ENCODE results near the gene UPF1. TPM values are rescaled to one million over a fixed set of nuclear protein-coding genes. Genes with fewer than 3 reads are reported as not detected.

UPF1 gene
- total and polyA plus RNA-seq, 2 of the 13 experiments (the other 11 are each of a cell fraction or from before 2014, with no cell fraction given): 16.9 to 41.8 TPM

DNA sequence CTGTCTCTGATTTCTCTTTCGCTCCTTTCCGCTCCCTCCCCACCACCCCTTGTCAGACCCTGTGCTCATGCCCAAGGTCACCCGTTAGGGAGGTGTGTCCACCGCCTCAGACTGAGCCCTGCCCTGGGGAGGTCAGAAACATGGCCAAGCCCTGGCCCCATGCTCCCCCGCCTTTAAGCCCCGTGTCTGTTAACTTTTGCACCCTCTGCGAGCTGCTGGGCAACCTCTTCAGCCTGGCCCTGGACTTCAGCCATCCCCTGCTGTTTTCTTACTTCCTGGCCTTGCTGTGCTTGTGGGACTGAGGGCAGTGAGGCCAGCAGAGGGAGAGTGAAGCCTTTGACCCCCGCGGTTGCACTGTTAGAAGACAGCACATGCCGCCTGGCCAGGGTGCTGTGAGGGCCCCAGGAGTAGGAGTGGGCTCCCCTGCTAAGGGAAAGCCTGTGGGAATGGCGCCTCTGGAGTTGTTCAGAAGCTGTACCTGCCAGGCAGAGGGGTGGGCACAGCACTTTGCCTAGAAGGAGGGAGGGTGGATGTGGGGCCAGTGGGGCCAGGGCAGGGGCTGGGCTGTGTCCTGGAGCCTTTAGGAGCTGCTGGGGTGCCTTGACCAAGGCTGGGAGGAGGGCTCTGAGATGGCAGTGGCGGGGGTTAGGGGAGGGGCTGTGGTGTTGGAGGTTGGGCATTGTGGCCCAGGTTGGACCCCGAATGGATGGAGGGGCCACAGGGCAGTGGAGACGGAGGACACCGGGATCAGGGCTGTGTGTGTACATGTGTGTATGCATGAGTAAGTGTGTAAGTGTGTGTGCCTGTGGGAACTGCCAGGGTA lies 7.9 kb downstream of the UPF1 start (continued):
- TF ChIP-seq ATF4 (CRISPR knock-in tag; IDR thresholded peaks at IDR 0.05) (no peak), FOXK1 (CRISPR knock-in tag; IDR thresholded peaks at IDR 0.05; ENCODE audit: borderline replicate concordance, low read depth) (peak; percentile 70; the same call in 1 of the 2 replicates), CBX5 (CRISPR knock-in tag; IDR thresholded peaks at IDR 0.05; ENCODE audit: borderline replicate concordance) (peak; percentile 80; the same call in 1 of the 2 replicates), THAP8 (CRISPR knock-in tag; IDR thresholded peaks at IDR 0.05; ENCODE audit: borderline replicate concordance) (no peak), FOXM1 (CRISPR knock-in tag; IDR thresholded peaks at IDR 0.05) (no peak), ZNF317 (CRISPR knock-in tag; IDR thresholded peaks at IDR 0.05) (0 out of 2 replicates have a peak, but pooled peaks have one; percentile 66), RAD21 (CRISPR knock-in tag; IDR thresholded peaks at IDR 0.05) (peak; percentile 37), EED (CRISPR knock-in tag; IDR thresholded peaks at IDR 0.05) (no peak; the same call in 1 of the 2 replicates), LCORL (IDR thresholded peaks at IDR 0.05) (no peak), LCORL (CRISPR knock-in tag; IDR thresholded peaks at IDR 0.05) (peak; percentile 94), PLRG1 (conservative IDR thresholded peaks at IDR 0.05) (no peak), ZNF570 (CRISPR knock-in tag; IDR thresholded peaks at IDR 0.05; ENCODE audit: borderline replicate concordance) (no peak), PRMT3 (CRISPR knock-in tag; IDR thresholded peaks at IDR 0.05; ENCODE audit: borderline replicate concordance, low read depth) (no peak), NR2F2 (IDR thresholded peaks at IDR 0.05; ENCODE audit: borderline replicate concordance, low read depth) (peak; percentile 91), ZBTB8A (CRISPR knock-in tag; IDR thresholded peaks at IDR 0.05; ENCODE audit: borderline replicate concordance, low read depth) (no peak), SP4 (CRISPR knock-in tag; IDR thresholded peaks at IDR 0.05) (peak; percentile 77), ZNF703 (CRISPR knock-in tag; IDR thresholded peaks at IDR 0.05; ENCODE audit: borderline replicate concordance) (0 out of 2 replicates have a peak, but pooled peaks have one; percentile 63), ZNF446 (CRISPR knock-in tag; IDR thresholded peaks at IDR 0.05) (0 out of 2 replicates have a peak, but pooled peaks have one; percentile 23), PCBP2 (optimal IDR thresholded peaks at IDR 0.05; ENCODE audit: low read depth, low read length, poor library complexity, severe bottlenecking) (no peak), SP2 (CRISPR knock-in tag; IDR thresholded peaks at IDR 0.05) (no peak), KDM4B (CRISPR knock-in tag; IDR thresholded peaks at IDR 0.05) (peak; percentile 83; the same call in 1 of the 2 replicates), AKAP8 (CRISPR knock-in tag; IDR thresholded peaks at IDR 0.05) (peak; percentile 81; the same call in 1 of the 2 replicates), NBN (conservative IDR thresholded peaks at IDR 0.05) (no peak), SUZ12 (IDR thresholded peaks at IDR 0.05; ENCODE audit: low read depth, low read length) (no peak), ZNF576 (CRISPR knock-in tag; IDR thresholded peaks at IDR 0.05) (0 out of 2 replicates have a peak, but pooled peaks have one; percentile 38), MEIS1 (CRISPR knock-in tag; IDR thresholded peaks at IDR 0.05; ENCODE audit: borderline replicate concordance) (peak; percentile 88), NKX3-1 (CRISPR knock-in tag; IDR thresholded peaks at IDR 0.05) (peak; percentile 42; the same call in 1 of the 2 replicates), ZNF350 (CRISPR knock-in tag; IDR thresholded peaks at IDR 0.05; ENCODE audit: borderline replicate concordance, low read depth) (peak; percentile 82; the same call in 1 of the 2 replicates)
- TF ChIP-seq, protein P1, sequence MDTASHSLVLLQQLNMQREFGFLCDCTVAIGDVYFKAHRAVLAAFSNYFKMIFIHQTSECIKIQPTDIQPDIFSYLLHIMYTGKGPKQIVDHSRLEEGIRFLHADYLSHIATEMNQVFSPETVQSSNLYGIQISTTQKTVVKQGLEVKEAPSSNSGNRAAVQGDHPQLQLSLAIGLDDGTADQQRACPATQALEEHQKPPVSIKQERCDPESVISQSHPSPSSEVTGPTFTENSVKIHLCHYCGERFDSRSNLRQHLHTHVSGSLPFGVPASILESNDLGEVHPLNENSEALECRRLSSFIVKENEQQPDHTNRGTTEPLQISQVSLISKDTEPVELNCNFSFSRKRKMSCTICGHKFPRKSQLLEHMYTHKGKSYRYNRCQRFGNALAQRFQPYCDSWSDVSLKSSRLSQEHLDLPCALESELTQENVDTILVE (CRISPR knock-in tag; IDR thresholded peaks at IDR 0.05): no peak

Data from HepG2 (cell line).